T-helper 2 cell treated with Interferon-gamma antibody and Interleukin-4, amounts not matched to agents 5 μg/mL and 100 μg/mL, for 36 hours (primary cell): Measurements from ENCODE around the gene LPAR1.
"Not testable (repeated sequence)": the region's sequence is repeated elsewhere in the genome, so short reads cannot be mapped to it uniquely, and the experiment has no call there.

Source experiments
- DNase-seq: peaks from one replicate; pipeline ENCODE4 v3.0.0; 2021; ENCODE audit warnings: low spot score
- H3K27ac Mint-ChIP-seq: one replicate; pipeline ENCODE4 v1.8.0; 2021; ENCODE audit warnings: mild to moderate bottlenecking, mixed read lengths
- H3K27me3 Mint-ChIP-seq: one replicate; pipeline ENCODE4 v1.8.0; 2021; ENCODE audit warnings: low read depth, mixed read lengths
- H3K36me3 Mint-ChIP-seq: one replicate; pipeline ENCODE4 v1.8.0; 2021; ENCODE audit warnings: low read depth, mixed read lengths
- H3K4me1 Mint-ChIP-seq: one replicate; pipeline ENCODE4 v1.8.0; 2021; ENCODE audit warnings: low read depth, mixed read lengths
- H3K4me3 Mint-ChIP-seq: one replicate; pipeline ENCODE4 v1.8.0; 2022; ENCODE audit warnings: mild to moderate bottlenecking, moderate library complexity, mixed read lengths
- H3K9me3 Mint-ChIP-seq: one replicate; pipeline ENCODE4 v1.8.0; 2021; ENCODE audit warnings: mixed read lengths

The LPAR1 gene

DNA sequence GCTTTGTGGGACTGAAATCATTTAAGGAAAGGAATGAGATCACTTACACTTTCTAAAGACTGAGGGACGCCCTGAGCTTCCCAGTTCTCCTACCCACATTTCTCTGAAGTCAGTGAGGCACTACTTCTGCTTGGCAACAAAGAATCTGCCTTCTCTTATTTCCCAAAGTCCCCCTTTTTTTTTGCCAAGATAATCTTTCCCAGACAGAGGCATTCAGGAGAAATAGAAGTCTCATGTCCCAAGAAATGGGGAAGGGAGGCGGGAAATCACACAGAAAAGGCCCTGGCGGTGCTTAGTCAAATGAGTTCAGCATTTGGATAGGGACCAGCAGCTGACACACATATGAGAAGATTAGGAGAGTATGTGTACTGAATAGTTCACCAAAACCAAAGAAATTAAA is 210.0 kb downstream of the LPAR1 start:
- no peak overlapping the region for H3K27ac Mint-ChIP-seq
- DNase-seq, result no peak
- no peaks in the 10 kb centered on the region for H3K4me1 Mint-ChIP-seq
- no peaks in the 10 kb centered on the region for H3K27me3 Mint-ChIP-seq
- no peak overlapping the region for H3K4me3 Mint-ChIP-seq
- H3K9me3 Mint-ChIP-seq, result no peaks in the 10 kb centered on the region
- no peaks in the 10 kb centered on the region for H3K36me3 Mint-ChIP-seq

DNA sequence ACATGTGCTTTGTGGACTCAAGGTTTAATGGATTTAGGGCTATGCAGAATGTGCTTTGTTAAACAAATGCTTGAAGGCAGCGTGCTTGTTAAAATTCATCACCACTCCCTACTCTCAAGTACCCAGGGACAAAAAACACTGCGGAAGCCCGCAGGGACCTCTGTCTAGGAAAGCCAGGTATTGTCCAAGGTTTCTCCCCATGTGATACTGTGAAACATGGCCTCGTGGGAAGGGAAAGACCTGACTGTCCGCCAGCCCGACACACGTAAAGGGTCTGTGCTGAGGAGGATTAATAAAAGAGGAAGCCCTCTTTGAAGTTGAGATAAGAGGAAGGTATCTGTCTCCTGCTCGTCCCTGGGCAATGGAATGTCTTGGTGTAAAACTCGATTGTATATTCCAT is 211.9 kb downstream of the LPAR1 start:
- not testable (repeated sequence) for H3K27me3 Mint-ChIP-seq, H3K4me3 Mint-ChIP-seq, H3K36me3 Mint-ChIP-seq, H3K4me1 Mint-ChIP-seq, DNase-seq, H3K9me3 Mint-ChIP-seq, H3K27ac Mint-ChIP-seq

DNA sequence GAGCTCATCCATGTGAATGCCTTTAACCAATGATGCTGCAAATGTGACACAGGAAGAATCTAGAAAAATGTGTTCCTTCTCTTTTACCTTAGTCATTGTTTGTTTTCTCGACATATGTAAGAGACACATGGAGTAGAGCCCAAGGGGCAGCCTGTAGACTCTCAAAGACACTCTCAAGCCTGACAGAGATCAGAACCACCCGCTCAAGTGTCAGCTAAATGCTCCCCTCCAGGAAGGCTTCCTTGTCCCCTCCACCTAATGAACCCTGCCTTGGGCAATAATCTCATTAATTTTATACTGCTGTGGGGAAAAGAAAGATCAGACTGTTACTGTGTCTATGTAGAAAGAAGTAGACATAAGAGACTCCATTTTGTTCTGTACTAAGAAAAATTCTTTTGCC is 212.3 kb downstream of the LPAR1 start:
- no peak for DNase-seq
- H3K9me3 Mint-ChIP-seq, result no peaks in the 10 kb centered on the region
- no peak overlapping the region for H3K4me3 Mint-ChIP-seq
- peaks cover 1% of the 10 kb centered on the region for H3K36me3 Mint-ChIP-seq
- no peak overlapping the region for H3K27ac Mint-ChIP-seq
- H3K27me3 Mint-ChIP-seq, result no peaks in the 10 kb centered on the region
- H3K4me1 Mint-ChIP-seq, result no peaks in the 10 kb centered on the region

DNA sequence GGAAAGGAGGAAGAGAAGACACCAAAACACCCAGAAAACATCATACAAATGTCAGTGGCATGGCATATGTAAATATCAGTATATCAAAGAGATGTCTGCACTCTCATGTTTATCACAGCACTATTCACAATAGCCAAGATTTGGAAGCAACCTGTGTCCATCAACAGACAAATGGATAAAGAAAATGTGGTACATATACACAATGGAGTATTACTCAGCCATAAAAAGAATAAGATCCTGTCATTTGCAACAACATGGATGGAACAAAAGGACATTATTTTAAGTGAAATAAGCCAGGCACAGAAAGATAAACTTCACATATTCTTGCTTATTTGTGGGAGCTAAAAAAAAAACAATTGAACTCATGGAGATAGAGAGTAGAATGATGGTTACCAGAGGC is 213.1 kb downstream of the LPAR1 start:
- H3K27ac Mint-ChIP-seq, H3K36me3 Mint-ChIP-seq, H3K27me3 Mint-ChIP-seq, H3K4me3 Mint-ChIP-seq, H3K9me3 Mint-ChIP-seq, DNase-seq, H3K4me1 Mint-ChIP-seq: not testable (repeated sequence)
